Hematopoietic multipotent progenitor cell treated with erythropoietin and hydrocortisone succinate and interleukin-3 and kit ligand, for 8 days (in vitro differentiated cells): ENCODE data around the gene GNGT1.
A peak's percentile ranks its signal among the peaks of the same experiment; 100 is the strongest.

Source experiments
- DNase-seq: peaks from one replicate; pipeline ENCODE4 v3.0.0-alpha.2; 2015

Gene GNGT1

DNA sequence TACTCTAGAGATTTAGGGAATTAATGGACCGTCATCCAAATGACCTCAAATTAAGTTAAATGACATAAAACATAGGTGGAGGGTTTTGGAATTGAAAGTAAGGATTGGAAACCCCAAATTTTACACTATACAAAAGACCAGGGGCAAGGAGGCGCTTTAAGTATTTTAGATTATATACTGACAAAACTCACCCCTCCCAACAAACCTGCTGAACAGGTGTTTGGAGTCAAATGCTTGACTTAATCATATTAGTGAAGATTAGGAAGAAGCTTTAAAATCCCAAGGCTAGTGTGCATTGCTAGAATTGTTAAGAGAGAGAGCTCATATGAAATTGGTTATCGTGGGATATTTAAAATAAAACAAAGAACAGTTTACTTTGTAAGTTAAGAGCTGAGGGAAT is at the start of gene GNGT1:
TSS of gene GNGT1 (plus strand) at position 301 of the 400 bp plus-strand sequence. CDS start 180 bp downstream, outside the sequence.
- no peak for DNase-seq

DNA sequence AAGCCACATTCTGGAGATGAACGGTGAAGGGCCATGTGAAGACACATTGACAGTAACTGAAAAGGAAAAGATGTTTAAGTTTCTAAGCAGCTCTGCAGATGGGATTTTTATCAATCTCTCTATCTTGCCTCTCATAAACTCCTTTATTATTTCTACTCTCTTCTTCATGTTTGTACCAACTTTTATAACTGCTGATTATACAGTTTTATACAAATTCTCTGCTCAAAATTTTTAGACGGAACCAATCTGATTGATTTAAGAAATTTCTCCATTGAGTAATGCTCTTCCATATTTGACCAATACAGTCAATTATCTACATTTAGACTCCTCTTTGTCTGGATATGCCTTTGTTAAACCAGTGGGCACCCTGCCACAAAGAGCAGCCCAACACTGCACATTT is 47.5 kb upstream of the GNGT1 start:
- no peak for DNase-seq

DNA sequence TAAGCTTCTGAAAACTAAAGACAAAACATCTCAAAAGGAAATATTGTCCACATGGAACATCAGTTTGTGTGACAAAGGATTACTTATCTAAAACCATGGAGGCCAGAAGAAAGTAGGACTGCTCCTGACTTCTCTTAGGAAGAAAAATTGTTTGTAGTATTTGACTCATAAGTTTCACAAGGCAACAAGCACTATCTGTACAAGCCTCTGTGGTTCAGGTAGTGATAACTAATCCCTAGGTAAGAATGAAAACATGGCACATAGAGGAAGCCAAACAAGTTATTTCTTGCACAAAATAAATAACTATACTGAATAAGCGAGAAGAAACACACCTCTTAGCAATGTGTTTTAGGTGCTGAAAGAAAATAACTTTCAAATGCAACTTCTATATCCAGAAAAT is 46.1 kb upstream of the GNGT1 start:
- DNase-seq: no peak

DNA sequence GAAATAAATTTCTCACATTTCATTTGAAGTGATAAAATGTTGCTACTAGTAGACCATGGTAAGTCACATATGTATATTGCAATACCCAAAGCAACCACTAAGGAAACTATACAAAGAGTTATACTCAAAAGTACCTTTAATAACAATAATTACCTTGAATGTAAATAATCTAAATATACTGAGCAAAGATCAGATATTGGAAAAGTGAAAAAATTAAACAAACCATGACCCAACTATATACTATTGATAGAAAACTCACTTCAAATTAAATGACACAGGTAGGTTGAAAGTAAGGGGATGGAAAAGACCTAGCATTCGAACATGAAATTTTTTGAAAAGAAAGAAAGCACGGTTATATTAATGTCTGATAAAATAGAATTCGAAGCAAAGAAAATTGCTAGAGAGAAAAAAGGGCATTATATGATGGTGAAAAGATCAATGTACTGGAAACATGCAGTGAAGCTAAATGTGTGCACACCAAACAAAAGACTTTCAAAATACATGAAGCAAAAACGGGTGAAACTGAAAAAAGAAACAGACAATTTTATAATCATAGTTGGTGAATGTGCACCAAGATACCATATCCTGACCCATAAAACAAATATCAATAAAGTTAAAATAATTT is 44.9 kb upstream of the GNGT1 start:
- DNase-seq: no peak

DNA sequence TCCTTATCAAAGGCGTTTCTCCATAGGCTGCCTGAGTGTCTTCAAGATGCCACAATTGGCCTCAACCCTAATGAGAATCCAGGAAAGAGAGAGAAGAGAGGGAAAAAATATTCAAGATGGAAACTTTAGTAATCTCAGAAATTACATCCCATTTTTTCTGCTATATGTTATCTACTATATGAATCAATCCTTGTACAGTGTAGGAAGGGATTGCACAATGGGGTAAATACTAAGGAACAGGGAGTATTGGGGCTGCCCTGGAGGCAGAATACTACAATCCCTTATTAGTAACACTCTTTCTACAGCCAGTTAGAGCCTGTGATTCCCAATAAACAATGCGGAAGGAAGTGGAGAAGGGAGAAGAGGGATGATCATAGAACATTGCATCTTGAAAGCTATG is 43.7 kb upstream of the GNGT1 start:
- DNase-seq: no peak

DNA sequence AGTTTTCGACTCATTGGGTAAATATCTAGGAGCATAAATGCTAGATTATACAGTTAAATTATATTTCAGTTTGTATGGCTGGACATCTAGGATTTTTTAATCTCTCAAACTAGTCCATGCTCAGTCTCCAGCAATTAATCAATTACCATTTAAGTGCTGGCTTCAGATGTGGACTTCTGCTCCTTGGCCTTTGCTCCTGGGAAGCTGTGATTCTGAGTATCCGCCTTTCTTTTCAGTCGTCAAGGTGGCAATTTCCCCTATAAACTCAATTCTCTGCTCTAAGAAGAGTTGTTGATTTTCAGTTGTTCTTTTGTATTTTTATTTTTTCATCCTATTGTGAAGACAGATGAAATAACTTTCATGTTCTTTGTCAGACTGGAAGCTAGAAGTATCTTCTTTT is 39.5 kb upstream of the GNGT1 start:
- DNase-seq: no peak

DNA sequence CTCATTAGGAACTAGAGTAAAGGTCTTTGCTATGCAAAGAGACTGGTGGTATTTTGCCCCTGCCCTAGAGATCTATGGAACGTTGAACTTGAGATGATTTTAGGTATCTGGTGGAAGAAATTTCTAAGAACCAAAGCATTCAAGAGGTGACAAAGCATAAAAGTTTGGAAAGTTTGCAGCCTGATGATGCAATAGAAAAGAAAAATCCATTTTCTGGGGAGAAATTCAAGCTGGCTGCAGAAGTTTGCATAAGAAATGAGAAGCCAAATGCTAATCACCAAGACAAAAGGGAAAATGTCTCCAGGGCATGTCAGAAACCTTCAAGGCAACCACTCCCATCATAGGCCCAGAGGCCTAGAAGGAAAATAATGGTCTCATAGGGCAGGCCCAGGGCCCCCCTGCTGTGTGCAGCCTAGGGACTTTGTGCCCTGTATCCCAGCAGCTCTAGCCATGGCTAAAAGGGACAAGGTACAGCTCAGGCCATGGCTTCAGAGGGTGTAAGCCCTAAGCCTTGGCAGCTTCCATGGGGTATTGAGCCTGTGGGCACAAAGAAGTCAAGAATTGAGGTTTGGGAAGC is 32.3 kb upstream of the GNGT1 start:
- no peak for DNase-seq

DNA sequence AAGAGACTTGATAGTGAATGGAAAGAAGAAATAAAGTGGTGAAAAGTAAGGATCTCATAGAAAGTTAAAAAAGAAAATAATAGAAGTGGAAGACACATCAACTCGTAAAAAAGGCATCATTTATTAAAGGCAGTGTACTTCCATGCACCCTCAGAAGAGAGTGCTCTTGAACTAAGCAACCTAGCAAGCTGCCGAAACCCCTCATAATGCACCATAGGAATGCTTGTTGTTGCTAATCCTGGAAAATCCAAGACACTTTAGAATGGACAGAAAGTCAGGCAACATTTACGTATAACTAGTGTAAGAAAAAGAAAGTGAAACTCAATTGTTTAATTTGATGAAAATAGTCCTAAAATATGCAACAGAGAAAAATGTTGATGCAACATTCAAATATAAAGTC is 28.6 kb upstream of the GNGT1 start:
- DNase-seq: no peak

DNA sequence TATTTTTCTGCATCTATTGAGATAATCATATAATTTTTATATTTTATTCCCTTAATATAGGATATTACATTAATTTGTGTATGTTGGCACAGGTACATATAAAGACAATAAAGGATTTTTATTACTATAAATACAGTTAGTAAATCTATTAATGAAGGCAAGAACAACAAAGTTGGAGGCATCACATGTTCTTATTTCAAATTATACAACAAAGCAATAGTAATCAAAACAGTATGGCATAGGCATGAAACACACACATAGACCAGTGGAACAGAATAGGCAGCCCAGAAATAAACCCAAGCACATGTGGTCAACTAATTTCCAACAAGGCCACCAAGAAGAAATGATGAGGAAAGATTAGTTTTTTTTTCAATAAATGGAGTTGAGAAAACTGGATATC is 27.0 kb upstream of the GNGT1 start:
- DNase-seq: no peak

DNA sequence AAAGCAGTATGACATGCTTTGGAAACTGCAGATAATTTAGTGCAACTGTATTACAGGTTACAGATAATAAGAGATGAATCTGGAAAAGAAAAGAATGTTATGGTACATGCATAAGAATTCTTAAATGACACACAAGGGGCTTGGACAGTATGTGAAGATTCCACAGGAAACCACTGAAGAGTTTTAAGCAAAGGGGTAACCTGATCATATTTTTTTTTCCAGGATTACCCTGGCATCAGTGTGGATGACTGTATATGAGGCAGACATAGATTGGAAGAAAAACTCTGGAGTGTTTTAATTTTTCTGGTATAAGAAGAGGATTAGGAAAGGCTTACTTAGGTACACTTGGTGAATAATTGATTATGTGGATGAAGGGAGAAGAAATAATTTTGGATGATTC is 23.9 kb upstream of the GNGT1 start:
- DNase-seq: no peak

DNA sequence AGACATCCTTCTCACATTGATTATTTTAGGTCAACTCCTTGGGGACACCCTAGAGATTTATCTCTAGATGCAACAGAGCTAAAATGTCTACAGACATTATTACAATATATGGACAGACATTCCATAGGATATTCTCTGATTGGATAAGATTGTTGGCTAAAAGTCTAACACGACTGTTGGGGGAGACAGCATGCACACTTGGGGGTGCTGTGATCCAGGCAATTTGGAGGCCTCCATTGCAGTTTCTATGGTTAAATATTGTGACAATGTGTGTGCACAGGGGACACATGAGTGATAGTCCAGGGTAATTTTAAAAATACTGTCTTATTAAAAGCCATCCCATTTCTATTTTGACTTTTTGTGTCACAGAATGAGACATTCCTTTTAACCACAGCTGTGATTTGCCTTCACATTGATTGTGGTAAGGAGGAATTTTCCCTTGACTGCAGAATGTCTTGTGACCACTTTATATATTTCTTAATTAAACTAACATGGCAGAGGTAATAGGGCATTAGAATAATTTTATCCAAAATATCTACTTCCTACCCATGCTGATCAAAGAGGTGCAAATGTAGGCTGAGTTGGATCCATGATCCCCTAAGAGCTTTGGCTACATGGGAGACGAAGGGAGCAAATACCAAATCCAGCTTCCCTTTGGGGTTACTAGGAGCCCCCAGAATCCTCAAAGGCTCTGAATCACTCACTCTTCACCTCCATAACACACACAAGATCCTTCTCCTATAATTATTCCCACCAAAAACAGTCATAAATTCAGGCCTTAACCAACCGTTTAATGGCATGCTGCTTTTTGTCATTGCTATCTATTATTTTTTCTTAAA is 23.1 kb upstream of the GNGT1 start:
- no peak for DNase-seq

DNA sequence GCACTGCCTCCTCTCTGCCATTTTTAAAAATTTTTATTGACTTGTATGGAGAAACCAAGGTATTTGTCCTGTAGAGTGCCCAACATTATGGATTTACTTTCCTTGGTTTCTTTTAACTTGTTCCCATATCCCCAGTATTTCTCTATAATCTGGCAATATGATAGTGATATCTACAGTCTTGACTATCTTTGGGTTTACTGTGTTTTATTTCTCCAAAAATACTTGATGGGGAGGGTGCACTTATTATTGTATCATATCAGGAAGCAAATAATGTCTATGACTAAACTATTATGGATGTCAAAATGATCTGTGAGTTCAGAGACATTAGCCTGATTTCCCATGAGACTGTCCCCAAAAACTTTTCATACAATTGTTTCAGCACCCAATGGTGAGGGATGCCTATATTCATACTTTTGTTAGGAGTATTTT is 22.4 kb upstream of the GNGT1 start:
- DNase-seq: no peak

DNA sequence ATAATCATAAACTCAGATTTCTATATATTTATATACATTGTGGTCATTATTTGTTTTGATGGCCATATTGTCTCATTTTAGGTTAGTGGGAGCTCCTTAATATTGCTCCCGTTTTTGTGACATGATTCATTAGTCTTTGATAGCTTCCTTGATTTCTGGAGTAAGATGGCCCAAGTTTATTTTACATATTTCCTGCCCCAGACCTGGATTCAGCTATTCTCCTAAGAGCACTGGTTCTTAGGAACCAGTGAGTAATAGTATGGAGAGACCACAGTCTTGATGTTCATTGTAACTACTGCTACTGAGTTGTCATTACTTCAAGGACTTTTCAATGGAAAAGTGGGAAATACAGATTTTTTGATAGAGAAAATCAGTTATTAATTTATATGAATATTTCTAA is 21.8 kb upstream of the GNGT1 start:
- DNase-seq: no peak

DNA sequence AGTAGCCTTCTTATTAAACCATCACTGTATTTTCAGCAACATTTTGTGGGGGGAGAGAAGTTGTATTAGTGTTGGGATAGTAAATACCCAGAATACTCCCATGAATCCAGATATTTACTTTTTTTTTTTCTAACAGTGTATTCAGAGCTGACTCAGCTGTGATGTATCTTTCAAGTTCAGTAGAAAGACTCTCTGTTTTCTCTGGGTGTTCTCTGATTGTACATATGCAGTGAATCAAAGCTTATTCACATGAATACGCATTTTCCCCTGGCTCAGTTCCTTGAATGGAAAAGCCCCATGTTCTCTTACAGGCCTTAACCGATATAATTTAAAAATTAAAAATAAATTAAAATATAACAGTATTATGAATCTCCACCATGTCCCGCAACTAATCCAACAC is 17.1 kb upstream of the GNGT1 start:
- no peak for DNase-seq

DNA sequence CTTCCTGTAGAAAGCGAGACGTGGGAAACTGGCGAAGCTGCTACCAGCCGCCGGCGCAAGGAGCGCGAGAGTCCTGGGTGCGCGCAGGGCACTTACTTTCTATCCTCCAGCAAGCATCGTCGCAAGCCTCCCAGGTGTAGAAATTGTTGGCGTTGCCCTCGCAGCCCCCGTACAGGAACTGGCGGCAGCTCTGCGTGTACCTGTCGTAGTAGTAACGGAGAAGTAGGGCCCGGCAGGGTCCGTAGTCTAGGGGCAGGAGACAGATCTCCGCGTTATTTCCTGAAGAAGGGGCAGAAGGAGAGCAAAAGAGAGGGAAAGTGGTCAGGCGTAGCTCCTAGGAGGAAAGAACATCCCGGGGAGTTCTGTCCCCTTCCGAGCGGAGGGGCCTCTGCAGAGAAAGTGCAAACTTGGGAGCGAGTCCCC is 16.3 kb upstream of the GNGT1 start:
- DNase-seq: no peak

DNA sequence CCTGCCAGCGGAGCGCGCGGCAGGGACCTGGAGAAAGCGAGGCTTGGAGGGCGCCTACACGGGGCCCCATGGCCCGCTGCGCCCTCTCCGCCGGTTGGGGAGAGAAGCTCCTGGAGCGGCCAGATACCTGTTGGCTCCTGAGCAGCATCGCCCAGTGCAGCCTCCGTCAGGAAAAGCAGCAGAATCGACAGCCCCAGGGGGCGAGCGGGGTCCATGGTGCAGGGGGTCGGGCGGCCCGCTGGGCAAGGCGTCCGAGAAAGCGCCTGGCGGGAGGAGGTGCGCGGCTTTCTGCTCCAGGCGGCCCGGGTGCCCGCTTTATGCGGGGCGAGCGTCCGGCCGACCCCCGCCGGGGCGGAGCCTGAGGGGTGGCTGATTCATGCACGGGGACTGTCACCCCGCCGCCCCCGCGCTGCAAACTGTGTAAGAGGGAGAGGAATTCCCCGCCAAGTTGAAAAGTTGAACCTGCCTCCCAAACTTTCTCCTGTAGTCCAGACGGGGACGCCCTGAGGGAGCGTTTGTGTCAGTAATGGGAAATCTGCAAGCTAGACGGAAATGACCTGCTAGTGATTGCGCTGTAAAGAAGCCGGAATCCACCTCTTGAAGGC is 15.8 kb upstream of the GNGT1 start, which contains the start of gene TFPI2:
TSS of gene TFPI2 (minus strand) at position 290 of the 605 bp plus-strand sequence. CDS start at position 215, 75 bp downstream.
- no peak for DNase-seq

DNA sequence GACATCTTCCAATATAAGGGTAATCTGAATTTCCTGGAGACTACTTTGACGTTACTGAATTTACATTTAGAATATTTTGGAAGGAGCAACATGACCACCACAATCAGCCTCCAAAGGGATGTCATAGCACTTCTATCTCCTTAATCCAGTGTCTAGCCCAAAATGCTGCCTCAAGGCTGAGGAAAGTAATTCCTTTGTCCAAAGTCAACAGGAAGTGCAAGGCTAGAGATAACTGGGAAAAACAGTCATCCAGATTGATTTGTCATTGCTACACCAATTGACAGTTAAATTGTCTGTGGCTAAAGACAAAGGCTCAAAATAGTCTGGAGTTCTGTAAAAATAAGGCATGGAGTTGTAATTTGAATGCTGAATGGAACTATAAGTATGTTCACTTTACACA is 11.9 kb upstream of the GNGT1 start:
- DNase-seq: no peak

DNA sequence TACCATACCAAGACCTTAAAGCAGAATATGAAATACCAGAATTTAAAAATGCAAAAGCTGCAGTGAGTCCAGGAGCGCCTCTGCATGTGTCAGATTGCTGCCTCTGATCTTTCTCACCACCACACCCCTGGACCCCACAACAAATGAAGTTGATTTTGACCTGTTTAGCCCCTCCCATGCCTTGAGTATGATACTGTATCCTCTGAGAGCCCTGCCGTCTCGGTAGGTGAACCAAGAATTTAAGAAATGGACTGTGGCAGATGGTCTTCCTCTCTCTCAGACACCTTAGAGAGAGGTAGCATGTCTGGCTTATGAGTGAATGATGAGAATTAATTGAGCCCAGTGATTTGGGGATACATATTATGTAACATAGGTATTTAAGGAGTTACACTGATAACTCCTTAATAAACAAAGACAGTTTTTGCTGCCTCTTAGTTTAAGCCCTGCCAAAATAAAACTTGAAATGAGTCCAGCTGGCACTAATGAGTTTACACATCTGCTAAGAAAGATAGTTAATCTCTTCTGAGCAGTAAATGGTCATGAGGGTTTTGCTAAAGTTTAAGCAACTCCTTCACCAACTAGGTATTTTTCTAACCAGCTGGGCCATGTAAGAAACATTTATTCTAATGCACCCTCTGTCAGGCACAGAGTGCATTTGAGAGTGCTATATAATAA is 11.3 kb upstream of the GNGT1 start:
- DNase-seq: peak; percentile 52

DNA sequence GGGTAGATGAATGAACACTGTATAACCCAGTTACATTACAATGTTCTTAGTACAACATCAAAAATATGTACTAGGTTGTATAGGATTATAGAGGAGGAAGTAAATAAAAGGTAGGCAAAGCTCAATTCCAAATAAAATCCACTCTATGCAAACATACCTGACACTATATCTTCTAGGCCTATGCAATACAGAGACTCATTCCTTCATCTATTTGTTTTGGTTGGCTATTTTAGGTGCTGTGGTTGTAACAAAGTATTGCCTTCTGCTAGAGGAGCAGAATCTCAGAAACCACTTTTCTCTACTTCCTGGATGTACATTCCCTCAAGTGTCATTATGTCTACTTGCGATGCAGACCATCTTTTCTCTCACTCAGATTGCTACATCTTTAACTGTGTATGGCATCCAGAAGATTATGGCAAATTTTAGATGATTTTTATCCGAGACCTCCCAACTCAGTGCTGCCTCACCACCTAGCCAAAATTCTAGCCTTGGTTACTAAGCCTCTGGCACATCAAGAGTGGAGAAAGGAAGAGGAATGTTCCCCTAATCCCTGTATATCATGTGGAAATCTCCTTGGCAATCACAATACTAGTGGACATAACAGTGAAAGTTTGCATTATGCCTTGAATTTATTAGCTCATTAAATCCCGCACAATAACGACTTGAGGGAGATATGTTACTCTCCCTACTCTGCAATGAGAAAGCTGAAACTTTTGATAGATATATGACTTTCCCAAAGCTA is 10.3 kb upstream of the GNGT1 start:
- no peak for DNase-seq

DNA sequence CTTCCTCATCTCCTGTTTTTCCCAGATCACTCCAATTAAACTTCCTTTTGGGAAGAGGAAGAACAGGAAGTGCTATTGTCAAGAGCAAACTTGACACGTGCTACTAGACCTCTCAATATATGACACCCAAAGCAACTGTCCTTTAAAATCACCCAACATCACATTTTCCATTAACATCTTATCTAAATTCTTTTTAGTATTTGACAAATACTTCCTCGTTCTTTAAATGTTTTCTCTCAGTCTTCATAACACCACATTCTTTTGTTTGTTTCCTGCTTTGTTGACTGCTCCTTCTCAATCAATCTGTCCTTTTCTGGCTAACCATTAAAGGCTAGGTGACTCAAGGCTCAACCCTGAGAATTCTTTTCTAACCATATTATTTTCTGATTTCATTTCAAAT is 8.7 kb upstream of the GNGT1 start:
- no peak for DNase-seq

DNA sequence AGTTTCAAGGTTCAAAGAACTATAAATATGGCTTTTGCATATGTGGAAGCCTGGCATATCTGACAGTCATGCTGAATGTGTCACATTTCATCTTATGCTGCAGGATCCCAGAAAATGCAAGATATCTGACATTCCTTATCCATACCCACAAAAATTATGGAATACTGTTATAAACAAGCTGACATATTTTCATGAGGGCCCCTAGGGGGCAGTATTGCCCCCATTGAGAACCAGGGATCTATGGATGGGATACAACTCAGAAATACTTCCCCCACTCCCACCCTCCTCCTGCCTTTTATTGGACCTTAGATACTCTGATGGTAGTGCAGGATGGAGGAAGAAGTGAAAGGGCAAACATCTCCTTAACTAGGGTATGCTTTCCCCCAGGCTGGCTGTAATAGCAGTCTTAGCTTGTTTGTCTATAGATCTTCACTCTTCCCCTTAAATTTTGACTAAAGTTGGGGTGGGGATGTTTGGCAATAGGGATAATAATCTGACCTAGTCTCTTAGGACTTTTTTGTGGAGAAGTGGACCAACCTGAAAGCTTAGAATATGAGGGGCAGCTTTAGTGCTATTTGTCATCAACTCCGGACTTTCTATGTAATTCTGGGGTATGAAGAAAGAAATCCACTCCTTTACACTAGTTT is 3.5 kb upstream of the GNGT1 start:
- peak; percentile 40 for DNase-seq
